K562 (cell line): ENCODE measurements around the gene GNAQ. TPM values are rescaled to one million over a fixed set of nuclear protein-coding genes. Genes with fewer than 3 reads are reported as not detected.

Experiments used
- ATAC-seq: fragments of 200-7000 bp; cut with Tn5 transposase; 3 replicates; pipeline ENCODE4 v1.9.1; 2020; ENCODE audit warnings: moderate library complexity
- BruUV-seq: library from RNA; stranded (reverse); fragments of 400-500 nt; replicated peaks from 2 replicates; lab custom pipeline; 2021; lab: Mats Ljungman, UMichigan
- CTCF ChIA-PET: fragments of 300-600 bp; formaldehyde crosslinking; extraction: SDS; loops from one replicate; lab custom pipeline; 2021; ENCODE audit warnings: low intra/inter-chr PET ratio; lab: Yijun Ruan, JAX
- POLR2A ChIA-PET: fragments of 300-600, 350-650 bp; sonication (Branson Sonifier 250); formaldehyde crosslinking; extraction: SDS; loops from one replicate; lab custom pipeline; 2021; ENCODE audit warnings: antibody characterized with exemption, inconsistent platforms; lab: Yijun Ruan, JAX
- DNase-seq, 4 experiments: peaks; one replicate each; pipeline versions ENCODE4 v3.0.0 to v3.0.0-alpha.2; 2011 to 2018; ENCODE audit warnings: low spot score in 3 of 4, mixed read lengths in 3 of 4; ENCODE audit errors: extremely low read depth in 1 of 4
- FAIRE-seq: peaks from 2 replicates; lab custom pipeline; 2011; peaks lifted over from hg19 to GRCh38; lab: Jason Lieb, UNC
- H2AFZ ChIP-seq: 2 replicates; pipeline ENCODE4 v1.6.0; 2011; ENCODE audit warnings: low read depth, low read length, control low read depth, inconsistent platforms
- H3K27ac ChIP-seq: fragments of 200-600 bp; 3 replicates; pipeline ENCODE4 v1.8.0; 2011; ENCODE audit warnings: low read depth, mild to moderate bottlenecking, control low read depth, inconsistent platforms, low read length, moderate library complexity, mixed read lengths; ENCODE audit errors: extremely low read depth
- H3K27me3 ChIP-seq, 2 experiments: fragments of 300-600 bp in 1 of 2; 2 replicates in 1 of 2; 3 replicates in 1 of 2; pipeline versions ENCODE4 v1.6.0 to v1.8.0; 2011; ENCODE audit warnings: inconsistent platforms in 2 of 2, low read length in 2 of 2, mild to moderate bottlenecking in 1 of 2, mixed read lengths in 1 of 2, moderate library complexity in 1 of 2; ENCODE audit not compliant: control insufficient read depth in 2 of 2, insufficient read depth in 2 of 2
- H3K36me3 ChIP-seq: fragments of 300-600 bp; 3 replicates; pipeline ENCODE4 v1.8.0; 2011; ENCODE audit warnings: mild to moderate bottlenecking, low read length, inconsistent platforms; ENCODE audit not compliant: control insufficient read depth, insufficient read depth
- H3K4me1 ChIP-seq, 2 experiments: fragments of 200-600 bp in 1 of 2; replicated peaks in 1 of 2; 2 replicates in 1 of 2; 3 replicates in 1 of 2; pipeline versions ENCODE4 v1.5.1 to v1.8.0; 2011; ENCODE audit warnings: inconsistent platforms in 2 of 2, low read length in 2 of 2, mild to moderate bottlenecking in 1 of 2, mixed read lengths in 1 of 2, moderate library complexity in 1 of 2; ENCODE audit not compliant: control insufficient read depth in 2 of 2, insufficient read depth in 2 of 2
- H3K4me2 ChIP-seq: 2 replicates; pipeline ENCODE4 v1.6.1; 2011; ENCODE audit warnings: low read length, control low read depth, inconsistent platforms, mixed read lengths; ENCODE audit not compliant: insufficient read depth
- H3K4me3 ChIP-seq: fragments of 200-600 bp; sonication (generic), shearing (Covaris generic); 2 replicates; pipeline ENCODE4 v1.5.1; 2016; ENCODE audit warnings: control low read depth, inconsistent platforms
- H3K79me2 ChIP-seq: fragments of 200-600 bp; 3 replicates; pipeline ENCODE4 v1.8.0; 2011; ENCODE audit warnings: low read length, inconsistent platforms; ENCODE audit not compliant: control insufficient read depth, insufficient read depth
- H3K9ac ChIP-seq, 2 experiments: 2 replicates each; pipeline versions ENCODE4 v1.6.0 to v1.6.1; 2011; ENCODE audit warnings: low read depth in 2 of 2, low read length in 2 of 2, control low read depth in 1 of 2, inconsistent platforms in 1 of 2, mild to moderate bottlenecking in 1 of 2, mixed read lengths in 1 of 2; ENCODE audit not compliant: insufficient read depth in 1 of 2
- H3K9me1 ChIP-seq: one replicate; pipeline ENCODE4 v1.6.0; 2011; ENCODE audit warnings: inconsistent platforms, mild to moderate bottlenecking, low read length, moderate library complexity; ENCODE audit not compliant: control insufficient read depth, insufficient read depth
- H3K9me3 ChIP-seq: replicated peaks from 2 replicates; pipeline ENCODE4 v1.5.1; 2011; ENCODE audit warnings: low read depth, low read length, inconsistent platforms; ENCODE audit not compliant: control insufficient read depth, insufficient read depth
- H4K20me1 ChIP-seq: replicated peaks from 2 replicates; pipeline ENCODE4 v1.6.1; 2011; ENCODE audit warnings: low read length, inconsistent platforms, mixed read lengths; ENCODE audit not compliant: control insufficient read depth, insufficient read depth
- HNRNPK ChIP-seq: fragments of 200-400 bp; formaldehyde crosslinking; IDR thresholded peaks from one replicate; pipeline ENCODE4 v1.6.1; 2018; ENCODE audit warnings: mild to moderate bottlenecking, low read depth, low read length; ENCODE audit not compliant: poor library complexity, severe bottlenecking
- ZNF639 ChIP-seq, 2 experiments: fragments of 200-800 bp in 1 of 2; sonication (Bioruptor generic) in 1 of 2; sonication (generic) in 1 of 2; formaldehyde crosslinking in 1 of 2; IDR thresholded peaks in 1 of 2; conservative IDR thresholded peaks in 1 of 2; 2 replicates each; pipeline versions ENCODE4 v1.5.0 to v1.6.1; 2016 to 2020; ENCODE audit warnings: missing compliant biosample characterization in 1 of 2, missing genetic modification characterization in 1 of 2, missing genetic modification reagents in 1 of 2
- WGBS: fragments of 100-300 bp; shearing (Covaris generic); methylation state at CpG from one replicate; pipeline ENCODE4 v1.1.6; 2016; ENCODE audit warnings: low coverage, mixed read lengths; ENCODE audit not compliant: insufficient coverage; ENCODE audit errors: missing lambda C conversion rate; 5-methylcytosine and 5-hydroxymethylcytosine counted together
- in situ Hi-C: fragments of 300-500 bp; cut with MboI; formaldehyde crosslinking; loops from 4 replicates; pipeline ENCODE4 v1.15.0; 2018; ENCODE audit warnings: inconsistent platforms, mixed read lengths
- intact Hi-C: fragments of 100-400 bp; cut with micrococcal nuclease; formaldehyde crosslinking; loops from 2 replicates; pipeline ENCODE4 v1.14.2; 2022
- polyA plus RNA-seq, 8 experiments: library from polyadenylated mRNA; depleted of rRNA in 4 of 8; stranded (reverse) in 5 of 8; unstranded in 3 of 8; fragments of >200 nt; fragmentation: Nextera tagmentation in 2 of 8; fragmentation: Illumina TruSeq in 1 of 8; extraction: Ambion mirVana in 2 of 8; extraction: Trizol in 1 of 8; gene quantifications; 2 replicates each; pipeline versions ENCODE4 v1.2.1 to v1.2.3, GENCODE V29; 2011 to 2014; ENCODE audit warnings: inconsistent platforms in 1 of 8, missing spikeins in 1 of 8
- total RNA-seq, 7 experiments: library from RNA; depleted of rRNA in 6 of 7; stranded (reverse); fragments of >200 nt in 6 of 7; fragmentation: Illumina TruSeq in 2 of 7; extraction: Trizol in 2 of 7; gene quantifications; 2 replicates each; pipeline versions ENCODE4 v1.2.1 to v1.2.3, GENCODE V29; 2011 to 2021; ENCODE audit warnings: low replicate concordance in 1 of 7

The GNAQ gene
- total and polyA plus RNA-seq, 9 of the 15 experiments (the other 6 are each of a cell fraction or from before 2014, with no cell fraction given): 4.8 to 27.9 (median 17.5) TPM

- no peaks in the 10 kb centered on the region for H3K9me1 ChIP-seq
- no peak for FAIRE-seq
- TF ChIP-seq ZNF639 (CRISPR knock-in tag; conservative IDR thresholded peaks at IDR 0.05 in 1 of 2, IDR thresholded peaks at IDR 0.05 in 1 of 2) (no peak), HNRNPK (peak; percentile 32)
- TF ChIP-seq, all 486 proteins: peak for 1
- no peak overlapping the region for H3K9ac ChIP-seq
- H3K27ac ChIP-seq: no peak overlapping the region
- intact Hi-C loops (no loop called here), in situ Hi-C loops (no loop called here)
- ChIA-PET POLR2A (interaction anchor here (0.6 kb wide), 1 partner anchor 22 kb away, joined by 3 read pairs; no protein-coding TSS in a partner anchor), CTCF (no interaction called here)
- no TSS peak for BruUV-seq
- no peak for ATAC-seq
- no peaks in the 10 kb centered on the region for H4K20me1 ChIP-seq
- no peak overlapping the region for H3K4me3 ChIP-seq
- no peaks in the 10 kb centered on the region for H3K27me3 ChIP-seq
- H3K36me3 ChIP-seq: no peaks in the 10 kb centered on the region
- H3K4me2 ChIP-seq: no peak overlapping the region
- 11% methylated on average over 1 of the region's 1 CpG for WGBS
- no peaks in the 10 kb centered on the region for H3K9me3 ChIP-seq
- H3K4me1 ChIP-seq: no peaks in the 10 kb centered on the region; a peak in 1 of 5 replicates
- DNase-seq: no peak
- no peaks in the 10 kb centered on the region for H3K79me2 ChIP-seq
- H2AFZ ChIP-seq: no peak overlapping the region
These were observed 320.5 kb downstream of the GNAQ start for GRCh38 chr9:77710965-77711648.
